IMR-90 (cell line): Measurements from ENCODE around the gene SP3. TPM values are rescaled to one million over a fixed set of nuclear protein-coding genes. Genes with fewer than 3 reads are reported as not detected.
A peak's percentile ranks its signal among the peaks of the same experiment; 100 is the strongest.

Experiments used
- ATAC-seq: fragments of 200-7000 bp; cut with Tn5 transposase; 2 replicates; pipeline ENCODE4 v1.9.1; 2020; ENCODE audit warnings: low read depth, mild to moderate bottlenecking, moderate library complexity
- BruUV-seq: library from RNA; stranded (reverse); fragments of 400-500 nt; replicated peaks from 2 replicates; lab custom pipeline; 2021; lab: Mats Ljungman, UMichigan
- CTCF ChIA-PET: fragments of 300-600 bp; formaldehyde crosslinking; extraction: SDS; loops from one replicate; lab custom pipeline; 2021; ENCODE audit warnings: antibody characterized with exemption; lab: Yijun Ruan, JAX
- POLR2A ChIA-PET: fragments of 300-600 bp; sonication (Branson Sonifier 250); formaldehyde crosslinking; loops from one replicate; lab custom pipeline; 2022; ENCODE audit warnings: antibody characterized with exemption; ENCODE audit not compliant: unreplicated experiment; lab: Charles Lee
- DNase-seq: peaks from one replicate; pipeline ENCODE4 v3.0.0; 2013
- H2AFZ ChIP-seq: replicated peaks from 2 replicates; pipeline ENCODE3; 2013; ENCODE audit warnings: low read length, mild to moderate bottlenecking; ENCODE audit not compliant: poor library complexity
- H2AK5ac ChIP-seq: 2 replicates; pipeline ENCODE4 v1.6.1; 2013; ENCODE audit warnings: low read depth, low read length, inconsistent platforms
- H2AK9ac ChIP-seq: replicated peaks from 2 replicates; pipeline ENCODE3; 2013; ENCODE audit warnings: mild to moderate bottlenecking, low read depth, low read length, moderate library complexity; ENCODE audit not compliant: poor library complexity
- H2BK120ac ChIP-seq: 2 replicates; pipeline ENCODE4 v1.6.1; 2013; ENCODE audit warnings: low read depth, low read length, inconsistent platforms
- H2BK15ac ChIP-seq: 3 replicates; pipeline ENCODE4 v1.6.1; 2013; ENCODE audit warnings: low read depth, low read length, inconsistent platforms
- H2BK20ac ChIP-seq: 2 replicates; pipeline ENCODE4 v1.6.1; 2013; ENCODE audit warnings: low read depth, mild to moderate bottlenecking, inconsistent platforms, low read length, moderate library complexity
- H2BK5ac ChIP-seq: 2 replicates; pipeline ENCODE4 v1.6.1; 2013; ENCODE audit warnings: mild to moderate bottlenecking, low read depth, low read length, inconsistent platforms; ENCODE audit not compliant: poor library complexity, severe bottlenecking
- H3K14ac ChIP-seq: replicated peaks from 2 replicates; pipeline ENCODE4 v1.6.1; 2013; ENCODE audit warnings: low read depth, low read length, inconsistent platforms
- H3K18ac ChIP-seq: 2 replicates; pipeline ENCODE4 v1.6.1; 2013; ENCODE audit warnings: low read depth, low read length, control low read depth
- H3K23ac ChIP-seq: 2 replicates; pipeline ENCODE4 v1.6.1; 2013; ENCODE audit warnings: low read depth, low read length, inconsistent platforms
- H3K27ac ChIP-seq: 2 replicates; pipeline ENCODE4 v1.5.1; 2013; ENCODE audit warnings: mild to moderate bottlenecking, control low read depth, low read length; ENCODE audit not compliant: insufficient read depth
- H3K27me3 ChIP-seq: 2 replicates; pipeline ENCODE4 v1.6.1; 2013; ENCODE audit warnings: low read length; ENCODE audit not compliant: control insufficient read depth, insufficient read depth
- H3K36me3 ChIP-seq: 2 replicates; pipeline ENCODE4 v1.6.1; 2013; ENCODE audit warnings: low read length, mixed read lengths; ENCODE audit not compliant: control insufficient read depth, insufficient read depth
- H3K4ac ChIP-seq: 2 replicates; pipeline ENCODE4 v1.6.1; 2013; ENCODE audit warnings: low read depth, low read length, inconsistent platforms
- H3K4me1 ChIP-seq: 2 replicates; pipeline ENCODE4 v1.6.1; 2013; ENCODE audit warnings: low read length, mixed read lengths; ENCODE audit not compliant: control insufficient read depth, insufficient read depth
- H3K4me2 ChIP-seq: 2 replicates; pipeline ENCODE4 v1.6.1; 2013; ENCODE audit warnings: low read depth, mild to moderate bottlenecking, control low read depth, low read length, moderate library complexity
- H3K4me3 ChIP-seq: 2 replicates; pipeline ENCODE4 v1.5.1; 2013; ENCODE audit warnings: low read depth, mild to moderate bottlenecking, control low read depth, low read length, moderate library complexity; ENCODE audit not compliant: insufficient read depth
- H3K56ac ChIP-seq: 2 replicates; pipeline ENCODE4 v1.6.1; 2013; ENCODE audit warnings: low read length, inconsistent platforms; ENCODE audit not compliant: insufficient read depth; ENCODE audit errors: extremely low read depth
- H3K79me1 ChIP-seq, 2 experiments: 2 replicates each; pipeline ENCODE4 v1.6.1; 2013; ENCODE audit warnings: low read length in 2 of 2, inconsistent platforms in 1 of 2, low read depth in 1 of 2
- H3K9ac ChIP-seq: 2 replicates; pipeline ENCODE4 v1.6.1; 2013; ENCODE audit warnings: low read depth, low read length, control low read depth
- H3K9me1 ChIP-seq: 2 replicates; pipeline ENCODE4 v1.6.1; 2013; ENCODE audit warnings: low read length, inconsistent platforms; ENCODE audit not compliant: insufficient read depth
- H3K9me3 ChIP-seq: 2 replicates; pipeline ENCODE4 v1.6.1; 2013; ENCODE audit warnings: low read length; ENCODE audit not compliant: control insufficient read depth, insufficient read depth
- H4K20me1 ChIP-seq: 2 replicates; pipeline ENCODE4 v1.6.1; 2013; ENCODE audit warnings: low read length, inconsistent platforms; ENCODE audit not compliant: insufficient read depth
- H4K5ac ChIP-seq: 2 replicates; pipeline ENCODE4 v1.6.1; 2013; ENCODE audit warnings: mild to moderate bottlenecking, low read depth, low read length, control low read depth
- H4K8ac ChIP-seq, 2 experiments: 2 replicates each; pipeline ENCODE4 v1.6.1; 2013; ENCODE audit warnings: low read depth in 2 of 2, low read length in 2 of 2, control low read depth in 1 of 2, inconsistent platforms in 1 of 2
- H4K91ac ChIP-seq: 2 replicates; pipeline ENCODE4 v1.6.1; 2013; ENCODE audit warnings: low read depth, low read length, inconsistent platforms; ENCODE audit not compliant: insufficient read depth
- BHLHE40 ChIP-seq: fragments of 150-350 bp; IDR thresholded peaks from 2 replicates; pipeline ENCODE4 v1.6.1; 2016; ENCODE audit warnings: mild to moderate bottlenecking, low read depth, low read length
- CEBPB ChIP-seq: IDR thresholded peaks from 2 replicates; pipeline ENCODE4 v1.6.1; 2012; ENCODE audit warnings: low read depth, low read length, improper control_type of control experiment
- CTCF ChIP-seq: conservative IDR thresholded peaks from 2 replicates; pipeline ENCODE4 v1.5.1; 2012; ENCODE audit warnings: mild to moderate bottlenecking, low read depth, low read length, improper control_type of control experiment
- MAZ ChIP-seq: IDR thresholded peaks from 2 replicates; pipeline ENCODE4 v1.6.1; 2012; ENCODE audit warnings: low read depth, mild to moderate bottlenecking, low read length, improper control_type of control experiment, moderate library complexity, borderline replicate concordance
- MXI1 ChIP-seq: IDR thresholded peaks from 2 replicates; pipeline ENCODE4 v1.6.1; 2012; ENCODE audit warnings: low read depth, mild to moderate bottlenecking, low read length, moderate library complexity, borderline replicate concordance
- NFE2L2 ChIP-seq: fragments of 150-350 bp; IDR thresholded peaks from 2 replicates; pipeline ENCODE4 v1.6.1; 2016; ENCODE audit warnings: low read depth, mild to moderate bottlenecking, low read length
- POLR2A ChIP-seq: IDR thresholded peaks from 2 replicates; pipeline ENCODE4 v1.6.1; 2012; ENCODE audit warnings: mild to moderate bottlenecking, low read depth, low read length
- RAD21 ChIP-seq: IDR thresholded peaks from 2 replicates; pipeline ENCODE4 v1.6.1; 2012; ENCODE audit warnings: low read length, improper control_type of control experiment
- SMC3 ChIP-seq: fragments of 150-350 bp; IDR thresholded peaks from 2 replicates; pipeline ENCODE4 v1.6.1; 2016; ENCODE audit warnings: low read depth, mild to moderate bottlenecking, antibody characterized with exemption, low read length, moderate library complexity
- WGBS, 2 experiments: methylation state at CpG; one replicate each; pipeline versions ENCODE4 v1.1.5 to v1.1.7; 2013; ENCODE audit warnings: missing lambda C conversion rate in 2 of 2; ENCODE audit not compliant: insufficient read length in 1 of 2; ENCODE audit errors: extremely low coverage in 2 of 2; 5-methylcytosine and 5-hydroxymethylcytosine counted together
- dilution Hi-C: fragments of 300-500 bp; cut with HindIII; formaldehyde crosslinking; loops from one replicate; pipeline ENCODE4 v1.14.3; 2018; ENCODE audit warnings: low sequenced_read_pairs; ENCODE audit not compliant: unreplicated experiment
- in situ Hi-C: fragments of 300-500 bp; cut with MboI; formaldehyde crosslinking; loops from 3 replicates; pipeline ENCODE4 v1.14.3; 2019; ENCODE audit warnings: low sequenced_read_pairs, inconsistent platforms, mixed read lengths
- intact Hi-C: fragments of 100-400 bp; cut with micrococcal nuclease; formaldehyde crosslinking; loops from 2 replicates; pipeline ENCODE4 v1.10.0; 2022
- polyA plus RNA-seq, 3 experiments: library from polyadenylated mRNA; depleted of rRNA; stranded (reverse); fragments of >200 nt; gene quantifications; 2 replicates each; pipeline ENCODE4 v1.2.3, GENCODE V29; 2012; ENCODE audit warnings: low replicate concordance in 1 of 3
- total RNA-seq: library from RNA; depleted of rRNA; stranded (reverse); fragments of >200 nt; gene quantifications from 2 replicates; pipeline ENCODE4 v1.2.3, GENCODE V29; 2012

SP3 gene
- total and polyA plus RNA-seq, 2 of the 4 experiments (the other 2 are of a cell fraction), result 26.7 to 136 TPM

- Histone ChIP-seq H2BK15ac (no peak overlapping the region), H3K79me1 (peaks cover 11 to 19% of the 10 kb centered on the region in 2 experiments; a peak in 2 of 4 replicates), H3K23ac (no peak overlapping the region), H3K27me3 (no peaks in the 10 kb centered on the region), H2BK20ac (no peak overlapping the region), H4K8ac (peak overlapping the region in 1 of 2 experiments; percentile 45; a peak in 1 of 4 replicates), H2AK5ac (no peak overlapping the region; the same call in 1 of the 2 replicates), H3K4me1 (peaks cover 6% of the 10 kb centered on the region), H3K56ac (peak overlapping the region; percentile 38), H3K4me2 (peak overlapping the region; percentile 93), H2AFZ (peak overlapping the region; percentile 86), H3K4me3 (peak overlapping the region; percentile 92), H3K4ac (peak overlapping the region; percentile 54), H4K5ac (no peak overlapping the region; the same call in 1 of the 2 replicates), H4K20me1 (peaks cover 22% of the 10 kb centered on the region), H3K9me1 (no peaks in the 10 kb centered on the region), H3K27ac (peak overlapping the region; percentile 96), H3K36me3 (peaks cover 2% of the 10 kb centered on the region; the same call in 1 of the 2 replicates), H2BK120ac (peak overlapping the region; percentile 3; the same call in 1 of the 2 replicates), H3K18ac (peak overlapping the region; percentile 33), H2BK5ac (peak overlapping the region; percentile 96), H3K9me3 (no peaks in the 10 kb centered on the region), H4K91ac (peak overlapping the region; percentile 54), H2AK9ac (peak overlapping the region; percentile 98), H3K9ac (peak overlapping the region; percentile 93), H3K14ac (peak overlapping the region; percentile 70)
- in situ Hi-C loops (no loop called here), intact Hi-C loops (loop anchor here (2.0 to 10.0 kb wide), 3 partner anchors 281 to 391 kb away; partner anchors contain the start of gene OLA1), dilution Hi-C loops (no loop called here)
- CTCF ChIA-PET, result interaction anchor here (1.3 kb wide), 1 partner anchor 378 kb away, joined by 3 read pairs; no protein-coding TSS in a partner anchor
- no TSS peak for BruUV-seq
- POLR2A ChIA-PET, result interaction anchor here (0.6 to 0.7 kb wide), 2 partner anchors 135 to 363 kb away, joined by 7 to 8 read pairs; no protein-coding TSS in a partner anchor
- 0% methylated on average over 2 of the region's 44 CpGs; no CpG with 5 or more reads in 1 of the 2 experiments for WGBS, 2 experiments
- ATAC-seq (peak; percentile 4), DNase-seq (peak; percentile 75)
- TF ChIP-seq MAZ, result peak; percentile 72
- peak; percentile 51 for TF ChIP-seq CEBPB
- peak; percentile 45; the same call in 1 of the 2 replicates for TF ChIP-seq RAD21
- no peak for TF ChIP-seq NFE2L2
- TF ChIP-seq SMC3, result peak; percentile 34; the same call in 1 of the 2 replicates
- TF ChIP-seq CTCF, result peak; percentile 41
- TF ChIP-seq BHLHE40, result no peak
- 0 out of 2 replicates have a peak, but pooled peaks have one; percentile 25 for TF ChIP-seq MXI1
- TF ChIP-seq POLR2A, result peak; percentile 7; the same call in 1 of the 2 replicates
These were observed 1.8 kb downstream of the SP3 start for GRCh38 chr2:173963323-173963816.
